Fibroblast of skin of left quadriceps (primary cell): ENCODE results near the gene IMMP2L.

Source experiments
- DNase-seq, 2 experiments: peaks; one replicate each; pipeline ENCODE4 v3.0.0-alpha.2; 2013; ENCODE audit warnings: low read depth in 2 of 2

The IMMP2L gene

GRCh38 chr7:110870926-110871325, 691.4 kb downstream of the IMMP2L start:
- DNase-seq = no peak

DNA sequence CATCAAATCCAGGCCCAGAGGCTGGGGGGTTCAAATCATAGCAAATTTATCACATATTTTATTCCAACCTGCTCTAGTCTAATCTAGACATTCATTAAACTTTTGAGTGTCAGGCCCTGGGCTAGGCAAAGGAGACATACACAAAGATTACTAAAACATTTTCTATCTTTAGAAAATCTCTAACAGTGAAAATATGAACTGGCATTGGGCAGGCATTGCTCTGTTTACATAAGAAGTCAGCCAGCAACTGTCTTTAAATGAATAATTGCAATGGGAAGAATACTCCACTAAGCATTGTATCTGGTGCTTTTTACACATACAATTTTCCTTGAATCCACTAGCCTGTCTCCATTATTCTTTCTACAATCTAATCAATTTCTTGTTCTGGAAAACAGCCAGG, 693.8 kb downstream of the IMMP2L start:
- DNase-seq = no peak

GRCh38 chr7:110867771-110868170, 694.5 kb downstream of the IMMP2L start:
- DNase-seq = no peak

GRCh38 chr7:110863258-110863657, 699.0 kb downstream of the IMMP2L start:
- DNase-seq = no peak

- no peak for DNase-seq
Observed at GRCh38 chr7:110861163-110861562, 701.1 kb downstream of the IMMP2L start.

DNA sequence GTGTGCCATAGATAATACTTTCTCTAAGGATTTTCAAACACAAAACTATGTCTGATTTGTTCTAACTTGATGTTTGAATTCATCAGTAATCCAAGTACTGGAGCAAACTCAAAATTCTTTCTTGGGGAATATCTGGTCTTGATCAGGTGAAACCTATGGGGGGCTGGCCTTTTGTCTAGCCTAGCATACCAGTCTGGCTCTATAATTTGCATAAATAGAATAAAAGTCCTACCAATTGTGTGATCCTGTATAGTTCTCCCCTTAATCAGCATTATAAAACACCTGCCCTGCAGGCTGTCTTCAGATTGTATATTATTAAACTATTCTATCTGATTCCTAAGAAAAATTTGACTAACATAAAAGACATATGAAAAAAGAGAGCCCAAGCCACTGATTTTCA, 705.2 kb downstream of the IMMP2L start:
- DNase-seq = no peak

DNA sequence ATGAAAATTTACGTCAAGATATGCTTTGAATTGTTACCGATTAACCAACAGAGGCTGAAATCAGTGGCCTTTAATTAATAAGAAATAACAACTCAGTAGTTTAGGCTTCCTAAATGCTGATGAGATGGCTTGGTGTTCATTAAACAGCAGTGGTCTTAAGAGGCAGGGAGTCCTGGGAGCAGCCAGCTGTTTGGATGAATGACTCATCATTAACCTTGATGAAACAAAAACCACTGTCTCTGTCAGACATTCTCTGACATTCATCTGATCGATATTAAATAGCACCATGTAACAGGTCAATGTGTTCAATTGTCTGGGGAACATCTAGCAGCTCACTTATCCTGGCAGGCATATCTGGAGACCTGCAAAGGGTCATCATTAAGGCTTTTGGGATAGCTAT, 705.6 kb downstream of the IMMP2L start:
- no peak for DNase-seq

DNA sequence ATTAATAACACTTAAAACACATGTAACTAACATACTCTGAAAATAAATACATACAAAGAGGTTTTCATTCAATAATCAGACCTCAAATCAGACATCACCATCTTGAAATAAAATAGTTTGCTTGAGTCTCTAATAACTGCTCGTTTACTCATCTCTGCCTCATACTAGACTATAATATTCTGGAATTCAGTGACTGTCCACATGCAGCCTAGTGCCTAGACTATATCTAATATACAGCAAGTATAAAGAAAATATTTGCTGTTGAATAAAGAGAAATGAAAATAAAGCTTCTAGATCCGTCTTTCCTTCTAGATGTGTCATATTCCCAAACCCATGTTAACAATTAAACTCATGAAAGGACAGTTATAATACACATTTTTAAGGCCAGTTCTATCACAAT, 707.6 kb downstream of the IMMP2L start:
- DNase-seq = no peak

DNA sequence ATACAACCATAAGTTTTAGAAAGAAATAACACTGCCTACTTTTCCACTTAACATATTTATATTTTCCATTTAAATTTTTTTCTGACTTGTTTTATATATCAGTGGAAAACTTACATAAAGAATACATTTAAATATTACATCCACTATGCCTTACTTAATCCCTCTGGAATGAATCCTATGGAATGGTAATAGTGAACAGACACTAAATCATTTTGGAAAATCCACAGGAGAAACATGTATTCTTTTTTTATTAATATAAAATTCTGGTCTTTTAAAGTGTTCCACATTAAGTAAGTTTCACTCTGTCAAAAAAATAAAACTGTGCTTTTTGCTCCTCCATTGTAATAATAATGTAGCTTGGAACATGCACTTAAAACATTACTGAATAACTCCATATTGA, 708.1 kb downstream of the IMMP2L start:
- DNase-seq = no peak

DNA sequence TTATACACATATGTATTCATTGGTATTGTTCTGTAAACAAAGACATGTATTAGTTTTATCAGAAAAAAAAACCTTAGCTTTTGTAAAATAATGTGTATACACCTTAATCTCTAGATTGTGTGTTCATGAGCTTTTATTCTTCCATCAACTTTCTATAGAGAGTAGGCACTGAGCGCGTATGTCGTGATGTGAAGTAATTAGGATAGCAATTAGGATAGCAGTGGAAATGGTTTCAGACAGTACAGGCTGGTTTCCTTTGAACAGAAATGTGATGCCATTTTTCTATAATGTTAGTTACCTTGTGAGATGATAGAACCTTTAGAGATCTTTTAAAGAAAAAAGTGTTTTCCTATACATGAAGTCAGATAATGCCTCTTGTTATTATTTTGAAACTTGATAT, 709.0 kb downstream of the IMMP2L start:
- DNase-seq = no peak

DNA sequence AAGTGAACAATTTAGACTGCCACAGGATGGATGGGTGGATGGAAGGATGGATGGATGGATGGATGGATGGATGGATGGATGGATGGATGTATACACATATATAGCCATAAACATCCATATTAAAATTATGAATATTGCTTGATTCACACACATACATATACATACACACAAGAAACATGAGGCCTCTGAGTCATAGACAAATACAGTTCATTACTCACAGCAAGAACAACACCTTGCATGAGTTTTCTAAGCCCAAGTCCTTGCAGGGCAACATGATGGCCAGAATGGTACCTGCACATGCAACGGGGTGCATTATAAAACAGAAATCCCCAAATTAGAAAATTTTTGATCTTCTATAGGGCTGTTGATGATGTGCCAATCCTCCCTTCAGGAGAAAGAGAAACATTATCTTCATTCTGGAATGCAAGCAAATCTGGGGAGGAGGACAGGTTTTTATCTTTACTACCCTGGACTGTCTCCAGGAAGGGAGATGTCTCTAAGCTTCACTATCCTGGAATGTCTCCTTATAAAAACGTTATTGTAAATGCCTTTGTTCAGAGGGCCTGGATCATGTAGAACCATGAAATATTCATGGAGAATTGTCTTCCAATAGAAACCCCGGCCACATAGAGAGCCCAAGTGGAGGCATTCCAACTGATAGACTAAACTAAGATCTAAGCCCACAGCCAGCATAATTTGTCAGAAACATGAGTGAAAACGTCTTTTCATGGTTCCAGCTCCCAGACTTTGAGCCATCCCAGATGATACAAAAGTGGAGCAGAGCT, 709.9 kb downstream of the IMMP2L start:
- DNase-seq = peak; percentile 4 to 5

- DNase-seq = no peak
Observed at GRCh38 chr7:110850224-110850623, 712.1 kb downstream of the IMMP2L start.

- DNase-seq = no peak
Observed at GRCh38 chr7:110842796-110843195, 719.5 kb downstream of the IMMP2L start.

GRCh38 chr7:110841840-110842545, 720.3 kb downstream of the IMMP2L start:
- no peak for DNase-seq

- peak; percentile 38 to 42 for DNase-seq
Observed at GRCh38 chr7:110839866-110840265, 722.4 kb downstream of the IMMP2L start.

DNA sequence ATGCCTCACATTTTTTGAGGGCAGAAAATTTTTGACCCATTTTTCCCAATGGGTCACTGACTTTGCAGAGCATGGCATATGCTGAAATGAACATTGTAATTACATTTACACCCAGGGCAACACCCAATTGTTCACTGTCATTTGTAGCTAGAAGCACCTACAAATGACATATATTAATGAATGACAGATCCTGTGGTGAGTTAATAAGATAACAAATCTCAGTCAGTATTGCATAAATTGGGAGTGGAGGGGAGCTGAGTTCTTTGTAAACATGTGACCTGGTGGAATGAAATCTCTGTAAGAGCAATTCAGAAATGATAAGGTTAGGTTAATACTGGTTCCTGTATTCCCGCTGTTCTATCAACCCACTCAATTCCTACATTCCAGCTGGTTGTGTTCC, 726.4 kb downstream of the IMMP2L start:
- no peak for DNase-seq

DNA sequence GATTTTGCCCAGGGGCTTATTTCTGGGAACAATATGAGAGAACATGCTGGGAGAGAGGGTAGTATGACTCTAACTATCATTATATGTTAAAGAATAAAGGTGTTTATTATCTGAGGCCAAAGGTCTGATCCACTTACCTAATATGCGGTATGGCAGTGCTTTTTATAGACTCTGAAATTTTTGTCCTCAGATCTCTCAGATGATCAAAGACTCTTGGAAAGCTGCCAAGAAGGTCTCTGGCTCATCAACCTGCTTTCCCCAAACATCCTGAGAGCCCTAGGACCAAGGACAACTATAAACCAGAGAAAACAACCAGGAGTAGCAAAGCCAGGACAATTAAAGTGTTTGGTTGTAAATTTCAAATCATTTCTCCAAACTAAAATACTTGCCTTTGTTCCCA, 727.1 kb downstream of the IMMP2L start:
- DNase-seq = no peak

DNA sequence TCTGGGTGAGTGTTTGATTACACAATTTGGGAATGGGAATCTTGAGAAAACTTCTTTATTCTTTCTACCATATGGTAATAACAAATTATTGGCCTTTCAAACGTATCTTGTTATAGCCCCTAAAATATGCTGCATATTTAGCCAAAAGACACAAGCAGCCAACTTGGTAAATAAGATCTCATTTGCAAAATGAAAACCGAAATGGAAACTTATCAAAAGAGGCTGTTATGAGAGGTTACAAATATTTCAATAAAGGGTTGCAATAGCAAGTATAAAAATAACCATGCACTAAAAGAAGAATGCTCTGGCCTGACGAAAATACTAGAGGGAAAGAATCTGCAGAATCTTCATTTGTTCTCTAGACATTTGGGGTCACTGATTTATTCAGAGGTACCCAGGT, 730.9 kb downstream of the IMMP2L start:
- no peak for DNase-seq

DNA sequence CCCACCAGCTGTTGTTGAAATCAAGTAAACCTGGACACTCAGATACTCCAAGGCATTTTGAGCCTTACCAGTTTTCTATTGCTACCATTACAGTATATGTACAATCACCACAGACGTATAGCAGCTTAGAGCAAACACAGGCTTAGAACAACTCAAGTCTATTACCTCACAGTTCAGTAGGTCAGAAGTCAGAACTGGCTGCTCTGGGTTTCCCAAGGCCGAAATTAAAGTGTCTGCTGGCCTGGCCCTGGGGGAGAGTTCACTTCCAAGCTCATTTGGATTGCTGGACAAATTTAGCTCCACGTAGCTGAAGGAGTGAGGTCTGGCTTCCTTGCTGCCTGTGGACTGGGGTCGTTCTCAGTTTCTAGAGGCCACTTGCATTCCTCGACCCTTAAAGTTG, 731.5 kb downstream of the IMMP2L start:
- no peak for DNase-seq

GRCh38 chr7:110827936-110828335, 734.4 kb downstream of the IMMP2L start:
- DNase-seq = no peak

DNA sequence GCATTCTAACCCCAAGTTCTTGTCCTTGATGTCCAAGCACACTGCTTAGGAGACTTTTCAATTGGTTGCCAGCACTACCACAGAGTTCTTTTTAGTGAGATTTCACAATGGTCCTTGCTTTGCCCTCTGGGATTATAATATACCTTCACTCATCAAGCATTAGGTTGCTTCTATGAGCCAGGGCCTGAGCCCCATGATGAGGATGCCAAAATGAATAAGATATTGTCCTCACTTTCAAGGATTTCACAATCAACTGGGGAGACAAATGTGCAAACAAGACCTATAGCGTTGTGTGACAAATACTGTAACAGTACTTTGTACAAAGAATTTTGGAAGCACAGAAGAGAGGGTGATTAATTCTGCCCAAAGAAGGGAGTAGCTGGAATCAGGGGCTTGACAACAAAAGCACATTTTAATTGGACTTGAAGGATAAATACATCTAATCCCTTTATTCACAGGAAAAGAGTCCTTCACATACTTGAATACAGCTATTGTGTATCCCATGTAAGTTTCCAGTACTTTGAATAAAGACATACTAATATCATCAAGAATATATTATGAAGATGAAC, 734.9 kb downstream of the IMMP2L start:
- no peak for DNase-seq

DNA sequence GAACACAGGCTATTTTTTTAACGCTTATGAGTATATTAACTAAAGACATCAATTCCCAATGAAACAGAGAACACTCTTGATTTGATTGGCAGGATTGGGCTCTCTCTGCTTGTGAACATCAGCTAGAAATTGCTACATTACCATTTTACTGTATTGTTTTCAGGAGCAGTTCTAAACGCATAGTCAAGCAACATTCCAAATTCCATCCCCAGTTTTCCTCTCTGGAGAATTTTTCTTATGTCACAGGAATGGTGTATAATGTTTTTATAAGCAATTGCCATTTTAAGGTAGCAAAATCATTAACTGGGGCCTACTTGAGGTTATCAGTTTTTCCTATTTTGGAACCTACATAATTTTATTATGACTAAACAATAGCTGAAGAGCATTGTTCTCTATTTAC, 748.3 kb downstream of the IMMP2L start:
- DNase-seq = no peak

- DNase-seq = no peak
Observed at GRCh38 chr7:110809832-110810231, 752.5 kb downstream of the IMMP2L start.
